Measurements from ENCODE around the gene IL1RAP.

Gene IL1RAP

GRCh38 chr3:190620886-190621608 lies 107.2 kb downstream of the IL1RAP start:
- no peak overlapping the region for H3K27ac ChIP-seq
- TF ChIP-seq CTCF (IDR thresholded peaks at IDR 0.05), result no peak

GRCh38 chr3:190621927-190622326 lies 108.0 kb downstream of the IL1RAP start:
- no peak overlapping the region for H3K27ac ChIP-seq
- TF ChIP-seq CTCF (IDR thresholded peaks at IDR 0.05) (no peak), ZFX (IDR thresholded peaks at IDR 0.05; ENCODE audit: borderline replicate concordance) (no peak)

GRCh38 chr3:190624282-190624681 lies 110.4 kb downstream of the IL1RAP start:
- H3K27ac ChIP-seq, result no peak overlapping the region
- TF ChIP-seq CTCF (IDR thresholded peaks at IDR 0.05) (no peak), ZFX (IDR thresholded peaks at IDR 0.05; ENCODE audit: borderline replicate concordance) (no peak)

- TF ChIP-seq CTCF (IDR thresholded peaks at IDR 0.05), result no peak
- TF ChIP-seq ZFX (IDR thresholded peaks at IDR 0.05; ENCODE audit: borderline replicate concordance), result no peak
Observed at GRCh38 chr3:190626951-190627620, 113.2 kb downstream of the IL1RAP start.

GRCh38 chr3:190629088-190629487 lies 115.2 kb downstream of the IL1RAP start:
- TF ChIP-seq ZFX (IDR thresholded peaks at IDR 0.05; ENCODE audit: borderline replicate concordance), result no peak
- no peak for TF ChIP-seq CTCF (IDR thresholded peaks at IDR 0.05)
- no peak overlapping the region for H3K27ac ChIP-seq

More at GRCh38 chr3:190626951-190627620, 113.2 kb downstream of the IL1RAP start:
- H3K27ac ChIP-seq, result no peak overlapping the region

GRCh38 chr3:190631295-190631694 lies 117.4 kb downstream of the IL1RAP start:
- no peak for TF ChIP-seq CTCF (IDR thresholded peaks at IDR 0.05)
- TF ChIP-seq ZFX (IDR thresholded peaks at IDR 0.05; ENCODE audit: borderline replicate concordance), result no peak
- no peak overlapping the region for H3K27ac ChIP-seq

- no peak overlapping the region for H3K27ac ChIP-seq
- no peak for TF ChIP-seq ZFX (IDR thresholded peaks at IDR 0.05; ENCODE audit: borderline replicate concordance)
- TF ChIP-seq CTCF (IDR thresholded peaks at IDR 0.05), result no peak
Observed at GRCh38 chr3:190641564-190641963, 127.7 kb downstream of the IL1RAP start.
